ENCODE measurements around the gene LRATD1. TPM values are rescaled to one million over a fixed set of nuclear protein-coding genes. Genes with fewer than 3 reads are reported as not detected.

The LRATD1 gene
- total and polyA plus RNA-seq, 8 donors, result 3.3 to 16.5 (median 15.4) TPM

DNA sequence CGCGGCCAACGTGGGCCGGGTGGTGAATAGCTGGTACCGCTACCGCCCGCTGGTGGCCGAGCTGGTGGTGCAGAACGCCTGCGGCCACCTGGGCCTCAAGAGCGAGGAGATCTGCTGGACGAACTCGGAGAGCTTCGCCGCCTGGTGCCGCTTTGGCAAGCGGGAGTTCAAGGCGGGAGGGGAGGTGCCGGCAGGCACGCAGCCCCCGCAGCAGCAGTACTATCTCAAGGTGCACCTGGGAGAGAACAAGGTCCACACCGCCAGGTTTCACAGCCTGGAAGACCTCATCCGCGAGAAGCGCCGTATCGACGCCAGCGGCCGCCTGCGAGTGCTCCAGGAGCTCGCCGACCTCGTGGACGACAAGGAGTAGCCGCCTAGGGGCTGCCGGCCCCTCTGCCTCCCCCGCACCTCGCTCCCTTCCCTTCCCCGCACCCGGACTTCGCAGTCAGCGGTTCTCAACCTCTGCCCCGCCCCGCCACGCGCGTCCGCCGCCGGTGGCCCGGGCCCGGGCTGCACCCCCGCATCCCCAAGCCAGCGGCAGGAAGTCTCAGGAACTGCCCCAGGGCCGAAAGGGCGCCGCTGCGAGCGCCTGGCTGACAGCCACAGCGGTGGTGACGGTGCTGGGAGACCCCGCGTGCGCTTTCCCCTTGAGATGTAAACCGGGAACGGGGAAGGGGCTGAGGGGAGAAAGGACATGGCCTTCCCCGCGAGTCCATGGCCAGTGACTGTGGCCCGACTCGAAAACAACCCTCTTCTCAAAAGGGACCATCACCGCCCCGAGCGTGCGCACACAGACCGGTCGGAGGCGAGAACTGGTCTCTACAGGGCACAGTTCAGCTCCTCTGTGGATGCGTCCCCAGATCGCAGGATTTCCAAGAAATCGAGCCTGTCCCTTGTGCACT lies 2.2 kb downstream of the LRATD1 start:
- peak overlapping the region; percentile 67 to 72 for H3K27ac ChIP-seq
- DNase-seq (peak; percentile 60 to 92 (median 80)), ATAC-seq (peak; percentile 84)
- H3K27me3 ChIP-seq, result peaks cover 28 to 56% of the 10 kb centered on the region in 2 donors
- TF ChIP-seq, protein P1, sequence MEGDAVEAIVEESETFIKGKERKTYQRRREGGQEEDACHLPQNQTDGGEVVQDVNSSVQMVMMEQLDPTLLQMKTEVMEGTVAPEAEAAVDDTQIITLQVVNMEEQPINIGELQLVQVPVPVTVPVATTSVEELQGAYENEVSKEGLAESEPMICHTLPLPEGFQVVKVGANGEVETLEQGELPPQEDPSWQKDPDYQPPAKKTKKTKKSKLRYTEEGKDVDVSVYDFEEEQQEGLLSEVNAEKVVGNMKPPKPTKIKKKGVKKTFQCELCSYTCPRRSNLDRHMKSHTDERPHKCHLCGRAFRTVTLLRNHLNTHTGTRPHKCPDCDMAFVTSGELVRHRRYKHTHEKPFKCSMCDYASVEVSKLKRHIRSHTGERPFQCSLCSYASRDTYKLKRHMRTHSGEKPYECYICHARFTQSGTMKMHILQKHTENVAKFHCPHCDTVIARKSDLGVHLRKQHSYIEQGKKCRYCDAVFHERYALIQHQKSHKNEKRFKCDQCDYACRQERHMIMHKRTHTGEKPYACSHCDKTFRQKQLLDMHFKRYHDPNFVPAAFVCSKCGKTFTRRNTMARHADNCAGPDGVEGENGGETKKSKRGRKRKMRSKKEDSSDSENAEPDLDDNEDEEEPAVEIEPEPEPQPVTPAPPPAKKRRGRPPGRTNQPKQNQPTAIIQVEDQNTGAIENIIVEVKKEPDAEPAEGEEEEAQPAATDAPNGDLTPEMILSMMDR (IDR thresholded peaks at IDR 0.05), result peak; percentile 61 to 67
- no peaks in the 10 kb centered on the region for H3K36me3 ChIP-seq
- peaks cover 4 to 16% of the 10 kb centered on the region in 2 donors for H3K4me1 ChIP-seq
- intact Hi-C loops (cut with DNase I), result no loop called here
- no peaks in the 10 kb centered on the region for H3K9me3 ChIP-seq
- H3K4me3 ChIP-seq, result peak overlapping the region; percentile 29 to 48

DNA sequence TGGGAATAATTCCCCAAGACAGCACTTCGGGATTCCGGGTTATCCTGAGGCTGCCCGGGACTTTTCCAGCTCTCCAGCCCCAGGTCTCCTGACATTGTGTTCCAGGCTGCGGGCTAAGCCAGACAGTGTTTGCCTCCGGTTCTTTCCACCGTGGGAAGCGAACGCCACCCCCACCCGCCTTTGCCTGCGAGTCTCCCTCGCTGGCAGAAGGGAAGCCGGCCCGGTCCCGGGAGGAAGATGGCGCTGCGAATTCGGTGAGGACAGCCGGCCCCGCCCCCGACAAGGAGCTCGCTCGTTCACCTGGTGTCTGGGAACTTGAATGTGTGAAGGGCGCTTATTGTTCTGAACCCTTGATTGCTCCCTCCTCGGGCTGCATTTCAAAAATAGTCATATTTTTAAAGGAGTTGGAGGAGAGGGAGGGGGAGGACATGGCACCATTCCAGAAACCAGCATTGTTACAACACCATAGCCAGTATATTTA lies 2.9 kb downstream of the LRATD1 start:
- Histone ChIP-seq H3K27me3 (peaks cover 28 to 56% of the 10 kb centered on the region in 2 donors), H3K4me3 (peak overlapping the region; percentile 29 to 48), H3K4me1 (peaks cover 4 to 16% of the 10 kb centered on the region in 2 donors), H3K27ac (peak overlapping the region; percentile 67 to 72), H3K9me3 (no peaks in the 10 kb centered on the region), H3K36me3 (no peaks in the 10 kb centered on the region)
- DNase-seq (peak; percentile 66 to 90 (median 74)), ATAC-seq (peak; percentile 52)
- TF ChIP-seq, protein P1 (IDR thresholded peaks at IDR 0.05), result no peak
- intact Hi-C loops (cut with DNase I), result no loop called here

DNA sequence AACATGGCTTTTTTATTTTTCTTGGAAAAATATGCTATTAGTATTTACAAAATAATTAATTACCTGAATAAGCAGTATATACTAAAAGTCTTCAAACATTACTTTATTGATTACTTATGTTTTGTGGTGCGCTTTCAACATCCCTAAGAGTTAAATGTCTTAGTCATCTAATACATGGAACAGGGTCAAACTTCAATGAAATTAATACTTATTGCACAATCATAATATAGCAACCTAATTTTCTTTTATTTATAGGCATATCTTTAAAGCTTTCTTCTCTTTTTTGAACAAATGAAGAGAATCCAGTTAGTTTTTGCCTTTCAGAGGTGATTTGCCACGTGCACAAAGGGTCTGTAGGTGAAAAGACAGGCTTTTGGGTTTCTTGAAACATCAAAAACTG lies 6.0 kb downstream of the LRATD1 start:
- no peak overlapping the region for H3K4me3 ChIP-seq
- no peak overlapping the region for H3K27ac ChIP-seq
- peaks cover 14 to 31% of the 10 kb centered on the region in 2 donors for H3K27me3 ChIP-seq
- no peaks in the 10 kb centered on the region for H3K9me3 ChIP-seq
- no peak for ATAC-seq
- no peak for DNase-seq
- peaks cover 2 to 13% of the 10 kb centered on the region in 2 donors for H3K4me1 ChIP-seq
- no peaks in the 10 kb centered on the region for H3K36me3 ChIP-seq
- intact Hi-C loops (cut with DNase I), result no loop called here
- TF ChIP-seq, protein P1 (IDR thresholded peaks at IDR 0.05), result no peak

DNA sequence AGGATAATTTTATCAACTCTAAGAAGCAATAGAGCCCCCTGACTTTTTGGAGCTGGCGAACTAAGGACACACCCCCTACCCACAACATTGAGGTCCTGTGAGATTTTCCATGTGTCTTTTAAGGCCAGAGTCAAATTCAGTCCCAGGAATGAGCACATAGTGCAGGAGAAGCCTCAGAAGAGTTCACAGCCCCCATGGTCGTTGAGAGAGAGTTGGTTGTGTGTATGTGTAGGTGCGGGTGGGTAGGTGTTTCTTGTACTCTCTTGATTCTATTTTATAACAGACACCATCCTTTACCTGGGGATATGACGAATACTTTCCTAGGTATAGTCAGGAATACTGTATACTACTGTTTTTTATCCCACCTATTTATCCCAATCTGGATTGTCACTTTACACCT lies 8.6 kb downstream of the LRATD1 start:
- Histone ChIP-seq H3K27ac (no peak overlapping the region), H3K27me3 (peaks cover 0 to 4% of the 10 kb centered on the region in 2 donors), H3K36me3 (no peaks in the 10 kb centered on the region), H3K4me1 (no peaks in the 10 kb centered on the region), H3K4me3 (no peak overlapping the region), H3K9me3 (no peaks in the 10 kb centered on the region)
- intact Hi-C loops (cut with DNase I), result no loop called here
- no peak for DNase-seq
- ATAC-seq, result no peak
- TF ChIP-seq, protein P1 (IDR thresholded peaks at IDR 0.05), result no peak

DNA sequence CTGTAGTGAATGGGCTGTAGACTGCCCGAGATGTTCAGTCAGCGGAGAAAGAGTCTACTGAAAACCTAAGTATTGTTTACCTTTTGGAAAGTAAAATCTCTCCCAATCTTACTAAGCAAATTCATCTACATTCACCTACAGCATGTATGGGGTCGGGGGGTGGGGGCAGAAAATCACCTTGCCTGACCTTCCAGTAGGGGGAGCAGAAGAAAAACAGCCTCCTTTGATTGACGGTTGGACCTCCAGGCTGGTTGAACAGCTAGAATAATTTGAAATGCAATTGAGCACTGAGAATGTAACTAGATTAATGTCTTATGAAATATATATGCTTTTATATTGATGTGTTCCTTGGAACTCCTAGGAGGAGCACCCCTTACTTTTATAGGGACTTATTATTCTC lies 10.0 kb downstream of the LRATD1 start:
- Histone ChIP-seq H3K27me3 (no peaks in the 10 kb centered on the region), H3K4me3 (no peak overlapping the region), H3K4me1 (no peaks in the 10 kb centered on the region), H3K9me3 (no peaks in the 10 kb centered on the region), H3K27ac (no peak overlapping the region), H3K36me3 (no peaks in the 10 kb centered on the region)
- DNase-seq (no peak), ATAC-seq (no peak)
- intact Hi-C loops (cut with DNase I), result no loop called here
- TF ChIP-seq, protein P1 (IDR thresholded peaks at IDR 0.05), result no peak

Measured in left lung (tissue), 10 donors.